SU-DHL-6 (cell line): ENCODE results near the gene TCF7L1.

Experiments
- H2AFZ ChIP-seq: fragments of 200-600 bp; sonication (generic); 2 replicates; pipeline ENCODE4 v1.6.1; 2014; ENCODE audit warnings: low read depth, mild to moderate bottlenecking, moderate library complexity, mixed read lengths, antibody characterized with exemption, low read length; ENCODE audit not compliant: severe bottlenecking
- H3F3A ChIP-seq: fragments of 200-600 bp; shearing (Covaris generic); 2 replicates; pipeline ENCODE4 v1.6.0; 2016; ENCODE audit warnings: antibody characterized with exemption, mild to moderate bottlenecking; ENCODE audit not compliant: insufficient read depth
- H3K27ac ChIP-seq: fragments of 200-600 bp; sonication (generic); 2 replicates; pipeline ENCODE4 v1.5.1; 2016; ENCODE audit warnings: low read depth, mild to moderate bottlenecking, low read length, moderate library complexity, mixed read lengths
- H3K27me3 ChIP-seq: fragments of 200-600 bp; sonication (generic), shearing (Covaris generic); 2 replicates; pipeline ENCODE4 v1.6.0; 2014; ENCODE audit warnings: mild to moderate bottlenecking, low read length
- H3K36me3 ChIP-seq: fragments of 200-600 bp; sonication (generic); 2 replicates; pipeline ENCODE4 v1.6.1; 2014; ENCODE audit warnings: mild to moderate bottlenecking, low read length, mixed read lengths
- H3K4me2 ChIP-seq: fragments of 300-600, 200-600 bp; shearing (Covaris generic), sonication (generic); 2 replicates; pipeline ENCODE4 v1.6.0; 2014; ENCODE audit warnings: low read length, low read depth, mild to moderate bottlenecking; ENCODE audit not compliant: poor library complexity, severe bottlenecking
- H3K4me3 ChIP-seq: fragments of 200-600 bp; sonication (generic); 2 replicates; pipeline ENCODE4 v1.5.1; 2014; ENCODE audit warnings: antibody characterized with exemption, low read length, mild to moderate bottlenecking, mixed read lengths; ENCODE audit not compliant: insufficient read depth, poor library complexity, severe bottlenecking
- H3K79me2 ChIP-seq: fragments of 200-600 bp; sonication (generic); 2 replicates; pipeline ENCODE4 v1.6.1; 2014; ENCODE audit warnings: mild to moderate bottlenecking, low read length, moderate library complexity; ENCODE audit not compliant: insufficient read depth
- H3K9ac ChIP-seq: fragments of 200-600 bp; sonication (generic); 2 replicates; pipeline ENCODE4 v1.7.0; 2014; ENCODE audit warnings: mild to moderate bottlenecking, low read length
- H3K9me2 ChIP-seq: fragments of 200-600 bp; sonication (generic); replicated peaks from 2 replicates; pipeline ENCODE4 v1.6.1; 2014; ENCODE audit warnings: low read length; ENCODE audit not compliant: insufficient read depth
- H3K9me3 ChIP-seq: fragments of 200-600 bp; sonication (generic); 2 replicates; pipeline ENCODE4 v1.6.1; 2014; ENCODE audit warnings: low read length, mixed read lengths; ENCODE audit not compliant: insufficient read depth
- H4K20me1 ChIP-seq: fragments of 200-600 bp; sonication (generic); 2 replicates; pipeline ENCODE4 v1.6.1; 2014; ENCODE audit warnings: low read depth, mild to moderate bottlenecking, antibody characterized with exemption, low read length, moderate library complexity, mixed read lengths
- EZH2phosphoT487 ChIP-seq: fragments of 200-600 bp; sonication (generic), shearing (Covaris generic); conservative IDR thresholded peaks from 2 replicates; pipeline ENCODE4 v1.6.1; 2018; ENCODE audit warnings: mild to moderate bottlenecking, antibody characterized with exemption, low read length, moderate library complexity, mixed read lengths
- TF ChIP-seq, protein P1 (sequence below): fragments of 200-600 bp; sonication (generic); IDR thresholded peaks from one replicate; pipeline ENCODE4 v1.5.1; 2017; ENCODE audit warnings: antibody characterized with exemption, mild to moderate bottlenecking, low read length, moderate library complexity; ENCODE audit not compliant: insufficient read depth, poor library complexity, severe bottlenecking

TCF7L1 gene

DNA sequence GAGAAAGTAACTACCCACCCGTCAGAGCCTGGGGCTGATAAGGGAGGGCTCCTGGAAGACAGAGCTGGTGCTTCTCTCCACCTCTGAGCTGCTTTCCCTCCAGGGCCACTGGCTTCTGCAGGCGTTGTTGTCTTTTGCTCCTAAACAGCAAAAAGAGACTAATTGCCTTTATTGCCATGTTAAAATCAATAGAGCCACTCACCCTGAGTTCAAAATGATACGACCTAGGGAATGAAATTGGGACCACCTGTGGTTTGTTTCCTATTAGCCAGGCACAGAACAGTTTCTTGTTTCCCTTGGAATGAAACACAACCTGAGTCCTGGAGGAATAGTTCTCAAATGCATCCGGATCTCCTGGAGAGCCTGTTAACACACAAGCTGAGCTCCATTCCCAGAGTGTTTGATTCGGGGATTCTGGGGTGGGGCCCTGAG, 45.8 kb downstream of the TCF7L1 start:
- no peak overlapping the region for H3K27ac ChIP-seq
- H3K27me3 ChIP-seq: no peaks in the 10 kb centered on the region
- TF ChIP-seq, protein P1, sequence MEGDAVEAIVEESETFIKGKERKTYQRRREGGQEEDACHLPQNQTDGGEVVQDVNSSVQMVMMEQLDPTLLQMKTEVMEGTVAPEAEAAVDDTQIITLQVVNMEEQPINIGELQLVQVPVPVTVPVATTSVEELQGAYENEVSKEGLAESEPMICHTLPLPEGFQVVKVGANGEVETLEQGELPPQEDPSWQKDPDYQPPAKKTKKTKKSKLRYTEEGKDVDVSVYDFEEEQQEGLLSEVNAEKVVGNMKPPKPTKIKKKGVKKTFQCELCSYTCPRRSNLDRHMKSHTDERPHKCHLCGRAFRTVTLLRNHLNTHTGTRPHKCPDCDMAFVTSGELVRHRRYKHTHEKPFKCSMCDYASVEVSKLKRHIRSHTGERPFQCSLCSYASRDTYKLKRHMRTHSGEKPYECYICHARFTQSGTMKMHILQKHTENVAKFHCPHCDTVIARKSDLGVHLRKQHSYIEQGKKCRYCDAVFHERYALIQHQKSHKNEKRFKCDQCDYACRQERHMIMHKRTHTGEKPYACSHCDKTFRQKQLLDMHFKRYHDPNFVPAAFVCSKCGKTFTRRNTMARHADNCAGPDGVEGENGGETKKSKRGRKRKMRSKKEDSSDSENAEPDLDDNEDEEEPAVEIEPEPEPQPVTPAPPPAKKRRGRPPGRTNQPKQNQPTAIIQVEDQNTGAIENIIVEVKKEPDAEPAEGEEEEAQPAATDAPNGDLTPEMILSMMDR: no peak
- no peak for TF ChIP-seq EZH2phosphoT487

DNA sequence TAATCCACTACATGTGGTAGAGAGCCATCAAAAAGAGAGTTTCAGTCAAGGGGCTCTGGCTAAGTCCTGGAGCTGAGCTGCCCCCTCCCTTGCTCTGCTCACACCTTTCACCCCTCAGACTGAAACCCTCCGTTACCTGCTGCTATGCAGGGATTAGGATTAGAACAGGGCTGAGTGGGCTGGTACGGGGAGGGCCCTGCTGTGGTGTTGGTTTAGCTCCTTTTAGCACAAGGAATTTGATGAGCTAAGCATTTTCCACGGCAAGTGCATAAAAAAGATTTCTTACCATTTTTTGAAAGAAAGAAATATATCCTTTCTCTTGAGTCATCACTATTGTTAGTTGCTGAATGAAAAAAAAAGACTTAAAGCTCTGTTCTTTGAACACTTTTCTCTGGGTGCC, 46.3 kb downstream of the TCF7L1 start:
- no peaks in the 10 kb centered on the region for H3K9me3 ChIP-seq
- H3K4me2 ChIP-seq: no peak overlapping the region
- H3K9me2 ChIP-seq: no peaks in the 10 kb centered on the region
- H3F3A ChIP-seq: no peaks in the 10 kb centered on the region
- no peak for TF ChIP-seq EZH2phosphoT487
- TF ChIP-seq, protein P1: no peak
- no peak overlapping the region for H3K9ac ChIP-seq
- H2AFZ ChIP-seq: no peak overlapping the region
- no peak overlapping the region for H3K4me3 ChIP-seq
- H3K36me3 ChIP-seq: no peaks in the 10 kb centered on the region
- no peaks in the 10 kb centered on the region for H4K20me1 ChIP-seq
- H3K27ac ChIP-seq: no peak overlapping the region
- no peaks in the 10 kb centered on the region for H3K79me2 ChIP-seq
- H3K27me3 ChIP-seq: no peaks in the 10 kb centered on the region

More for the DNA sequence above, 45.8 kb downstream of the TCF7L1 start:
- H3F3A ChIP-seq: no peaks in the 10 kb centered on the region
- no peak overlapping the region for H3K9ac ChIP-seq
- no peak overlapping the region for H3K4me3 ChIP-seq
- H3K36me3 ChIP-seq: no peaks in the 10 kb centered on the region
- no peaks in the 10 kb centered on the region for H3K9me3 ChIP-seq
- H3K9me2 ChIP-seq: no peaks in the 10 kb centered on the region
- no peaks in the 10 kb centered on the region for H3K79me2 ChIP-seq
- no peaks in the 10 kb centered on the region for H4K20me1 ChIP-seq
- H3K4me2 ChIP-seq: no peak overlapping the region
- no peak overlapping the region for H2AFZ ChIP-seq

DNA sequence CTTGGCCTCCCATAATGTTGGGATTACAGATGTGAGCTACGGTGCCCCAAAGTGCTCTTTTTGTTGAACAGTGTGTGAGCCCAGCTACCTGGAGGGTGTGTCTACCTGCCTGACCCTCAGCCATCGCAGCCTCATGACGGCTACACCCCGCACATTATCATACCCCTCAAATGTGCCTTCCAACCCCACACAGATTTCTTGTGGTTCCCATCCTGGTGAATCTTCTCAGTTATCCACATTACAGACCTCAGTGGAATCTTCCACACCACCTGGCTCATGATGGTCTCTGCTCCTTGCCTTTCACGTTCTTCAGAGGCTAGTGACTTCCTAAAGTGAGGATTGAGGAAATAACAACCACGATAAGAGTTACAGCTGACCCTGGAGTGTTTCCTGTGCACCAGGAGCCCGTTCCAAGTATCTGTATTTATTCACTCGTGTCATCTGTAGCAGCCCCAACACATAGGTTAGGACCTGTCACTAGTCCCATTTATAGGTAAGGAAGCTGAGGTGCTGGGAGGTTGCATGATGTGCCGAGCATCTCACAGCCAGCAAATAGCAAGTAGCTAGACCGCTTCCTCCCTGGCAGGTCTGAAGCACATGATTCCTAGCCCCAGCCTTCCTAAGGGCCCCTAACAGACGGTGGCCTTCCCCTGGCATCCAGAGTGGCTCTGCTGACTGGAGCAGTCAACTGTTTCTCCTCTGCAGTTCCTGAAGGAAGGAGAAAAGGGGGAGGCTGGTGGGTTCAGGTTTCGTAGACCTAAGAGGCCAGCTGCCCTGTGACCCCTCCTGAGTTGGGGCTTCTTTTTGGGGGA, 47.3 kb downstream of the TCF7L1 start:
- Histone ChIP-seq H3F3A (no peaks in the 10 kb centered on the region), H3K36me3 (no peaks in the 10 kb centered on the region), H3K9ac (no peak overlapping the region), H3K4me3 (no peak overlapping the region), H2AFZ (no peak overlapping the region), H3K9me3 (no peaks in the 10 kb centered on the region), H3K4me2 (no peak overlapping the region), H3K27me3 (no peaks in the 10 kb centered on the region), H3K27ac (no peak overlapping the region), H3K9me2 (no peaks in the 10 kb centered on the region), H4K20me1 (no peaks in the 10 kb centered on the region), H3K79me2 (no peaks in the 10 kb centered on the region)
- TF ChIP-seq EZH2phosphoT487: no peak
- TF ChIP-seq, protein P1: no peak
